Esophagus muscularis mucosa (tissue), 4 donors: Measurements from ENCODE around the gene COX11. TPM values are rescaled to one million over a fixed set of nuclear protein-coding genes. Genes with fewer than 3 reads are reported as not detected.

Source experiments
- DNase-seq: peaks from one replicate; pipeline ENCODE4 v3.0.0-alpha.2; 2017; ENCODE audit errors: extremely low spot score
- H3K27ac ChIP-seq, 4 donors: fragments of 200-600 bp; sonication (generic); replicated peaks in 1 of 4; 1 replicate in 3 of 4; 2 replicates in 1 of 4; pipeline ENCODE4 v1.5.1; 2016 to 2019; ENCODE audit warnings: mild to moderate bottlenecking in 1 of 4
- H3K27me3 ChIP-seq, 4 donors: fragments of 200-600 bp; sonication (generic); one replicate each; pipeline versions ENCODE4 v1.5.1 to v1.6.0; 2016 to 2019
- H3K36me3 ChIP-seq, 4 donors: fragments of 200-600 bp; sonication (generic); one replicate each; pipeline ENCODE4 v1.5.1; 2016 to 2019
- H3K4me1 ChIP-seq, 4 donors: fragments of 200-600 bp; sonication (generic); one replicate each; pipeline ENCODE4 v1.5.1; 2016 to 2019
- H3K4me3 ChIP-seq, 4 donors: fragments of 200-600 bp; sonication (generic); 1 replicate in 2 of 4; 2 replicates in 2 of 4; pipeline ENCODE4 v1.5.1; 2016 to 2019; ENCODE audit warnings: mild to moderate bottlenecking in 4 of 4, moderate library complexity in 1 of 4
- H3K9me3 ChIP-seq, 4 donors: fragments of 200-600 bp; sonication (generic); 1 replicate in 3 of 4; 2 replicates in 1 of 4; pipeline ENCODE4 v1.5.1; 2016 to 2019
- EP300 ChIP-seq: sonication (generic); formaldehyde crosslinking; IDR thresholded peaks from one replicate; pipeline ENCODE4 v1.6.1; 2017; ENCODE audit warnings: antibody characterized with exemption
- POLR2A ChIP-seq: fragments of 450-650 bp; IDR thresholded peaks from one replicate; pipeline ENCODE4 v1.6.1; 2017; ENCODE audit warnings: antibody characterized with exemption, moderate library complexity, mild to moderate bottlenecking, low read depth
- POLR2AphosphoS5 ChIP-seq, 2 donors: sonication (generic); formaldehyde crosslinking; IDR thresholded peaks; one replicate each; pipeline ENCODE4 v1.6.1; 2017; ENCODE audit warnings: antibody characterized with exemption in 2 of 2
- WGBS: methylation state at CpG from one replicate; pipeline ENCODE4 v1.1.5; 2018; 5-methylcytosine and 5-hydroxymethylcytosine counted together
- intact Hi-C: fragments of 100-400 bp; cut with DNase I; formaldehyde crosslinking; loops from one replicate; pipeline ENCODE4 v1.15.1; 2023
- total RNA-seq, 4 donors: library from RNA; depleted of rRNA; stranded (reverse); fragments of >200 nt; gene quantifications; one replicate each; pipeline versions ENCODE4 v1.1.0 to v1.2.1, GENCODE V29; 2016
- TF ChIP-seq, protein P1 (sequence below), 3 experiments: fragments of 200-600 bp in 2 of 3; fragments of 450-650 bp in 1 of 3; sonication (generic) in 2 of 3; IDR thresholded peaks; one replicate each; pipeline ENCODE4 v1.5.1; 2017 to 2019; ENCODE audit warnings: antibody characterized with exemption in 3 of 3, mild to moderate bottlenecking in 2 of 3, moderate library complexity in 1 of 3

COX11 gene
- total RNA-seq, 4 donors from 2014 or later, result 63.0 to 96.4 (median 79.8) TPM

DNA sequence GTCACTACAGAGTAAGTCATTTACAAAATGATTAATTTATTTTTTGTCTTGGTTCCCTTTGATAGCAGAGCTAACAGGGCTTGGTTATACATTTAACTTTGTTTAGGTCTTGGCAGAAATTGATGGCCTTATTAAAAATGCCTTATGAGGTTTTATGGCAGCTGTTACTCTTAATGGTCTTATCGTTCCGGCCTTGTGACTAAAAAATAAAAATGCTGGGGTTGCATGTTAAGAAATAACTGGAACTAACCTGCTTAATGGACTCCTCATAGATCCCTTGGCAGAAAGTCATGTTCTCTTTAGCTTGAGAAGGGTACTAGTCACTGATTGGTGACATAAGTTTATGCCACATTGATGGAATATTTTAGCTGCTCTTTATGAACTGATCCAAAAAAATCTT is 18.3 kb downstream of the COX11 start:
- Histone ChIP-seq H3K9me3 (no peaks in the 10 kb centered on the region), H3K27me3 (no peaks in the 10 kb centered on the region), H3K4me1 (no peaks in the 10 kb centered on the region), H3K4me3 (no peak overlapping the region), H3K27ac (no peak overlapping the region), H3K36me3 (peaks cover 0 to 51% (median 21%) of the 10 kb centered on the region in 4 donors)
- intact Hi-C loops, result no loop called here
- no peak for DNase-seq
- no peak for TF ChIP-seq EP300
- TF ChIP-seq POLR2A, result no peak
- TF ChIP-seq, protein P1, sequence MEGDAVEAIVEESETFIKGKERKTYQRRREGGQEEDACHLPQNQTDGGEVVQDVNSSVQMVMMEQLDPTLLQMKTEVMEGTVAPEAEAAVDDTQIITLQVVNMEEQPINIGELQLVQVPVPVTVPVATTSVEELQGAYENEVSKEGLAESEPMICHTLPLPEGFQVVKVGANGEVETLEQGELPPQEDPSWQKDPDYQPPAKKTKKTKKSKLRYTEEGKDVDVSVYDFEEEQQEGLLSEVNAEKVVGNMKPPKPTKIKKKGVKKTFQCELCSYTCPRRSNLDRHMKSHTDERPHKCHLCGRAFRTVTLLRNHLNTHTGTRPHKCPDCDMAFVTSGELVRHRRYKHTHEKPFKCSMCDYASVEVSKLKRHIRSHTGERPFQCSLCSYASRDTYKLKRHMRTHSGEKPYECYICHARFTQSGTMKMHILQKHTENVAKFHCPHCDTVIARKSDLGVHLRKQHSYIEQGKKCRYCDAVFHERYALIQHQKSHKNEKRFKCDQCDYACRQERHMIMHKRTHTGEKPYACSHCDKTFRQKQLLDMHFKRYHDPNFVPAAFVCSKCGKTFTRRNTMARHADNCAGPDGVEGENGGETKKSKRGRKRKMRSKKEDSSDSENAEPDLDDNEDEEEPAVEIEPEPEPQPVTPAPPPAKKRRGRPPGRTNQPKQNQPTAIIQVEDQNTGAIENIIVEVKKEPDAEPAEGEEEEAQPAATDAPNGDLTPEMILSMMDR (IDR thresholded peaks at IDR 0.05), result no peak
- no peak for TF ChIP-seq POLR2AphosphoS5 (IDR thresholded peaks at IDR 0.05)
- 85% methylated on average over 2 of the region's 2 CpGs for WGBS

DNA sequence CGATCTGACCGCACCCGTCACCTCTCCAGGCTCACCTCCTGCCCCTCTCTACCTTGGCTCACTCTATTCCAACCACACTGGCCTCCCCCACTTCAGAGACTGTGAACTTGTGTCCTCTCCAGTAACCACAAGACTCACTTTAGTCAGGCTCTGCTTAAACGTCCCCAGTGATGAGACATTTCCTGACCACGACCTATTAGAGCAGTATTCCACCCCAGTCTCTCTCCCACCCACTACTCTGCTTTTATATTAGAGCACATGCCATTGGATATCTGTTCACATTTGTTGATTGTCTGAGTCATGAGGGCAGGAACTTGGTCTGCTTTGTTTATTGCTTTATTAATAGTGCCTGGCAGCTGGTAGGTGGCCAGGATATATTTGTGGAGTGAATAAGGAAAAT is 20.1 kb downstream of the COX11 start:
- DNase-seq, result no peak
- no peak overlapping the region for H3K4me3 ChIP-seq
- H3K4me1 ChIP-seq, result no peaks in the 10 kb centered on the region
- no peaks in the 10 kb centered on the region for H3K9me3 ChIP-seq
- no peak overlapping the region for H3K27ac ChIP-seq
- intact Hi-C loops, result no loop called here
- WGBS, result 68% methylated on average over 5 of the region's 5 CpGs
- TF ChIP-seq POLR2AphosphoS5 (IDR thresholded peaks at IDR 0.05) (no peak), EP300 (no peak), POLR2A (no peak)
- TF ChIP-seq, protein P1 (IDR thresholded peaks at IDR 0.05), result no peak
- peaks cover 0 to 34% (median 10%) of the 10 kb centered on the region in 4 donors for H3K36me3 ChIP-seq
- H3K27me3 ChIP-seq, result no peaks in the 10 kb centered on the region

DNA sequence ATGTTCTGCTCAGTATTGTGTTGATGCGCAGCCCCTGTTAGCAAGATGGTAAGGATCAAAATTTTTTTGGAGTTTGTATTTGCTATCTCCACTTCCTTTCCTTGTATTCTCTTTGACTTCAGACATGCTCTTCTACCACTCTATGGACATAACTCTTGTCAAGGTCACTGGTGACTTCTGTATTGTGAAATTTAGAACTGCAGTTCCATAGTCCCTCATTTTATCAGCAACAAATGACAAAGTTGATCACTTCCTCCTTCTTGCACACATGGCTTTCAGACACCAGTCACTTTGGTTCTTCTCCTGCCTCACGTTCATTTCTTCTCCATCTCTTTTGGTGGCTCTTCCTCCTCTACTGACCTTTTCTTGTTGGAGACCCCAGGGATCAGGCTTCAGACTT is 21.1 kb downstream of the COX11 start:
- no peak overlapping the region for H3K4me3 ChIP-seq
- H3K4me1 ChIP-seq, result no peaks in the 10 kb centered on the region
- TF ChIP-seq POLR2A (no peak), POLR2AphosphoS5 (IDR thresholded peaks at IDR 0.05) (no peak), EP300 (no peak)
- TF ChIP-seq, protein P1 (IDR thresholded peaks at IDR 0.05), result no peak
- intact Hi-C loops, result no loop called here
- H3K27me3 ChIP-seq, result no peaks in the 10 kb centered on the region
- H3K27ac ChIP-seq, result no peak overlapping the region
- peaks cover 0 to 25% (median 4%) of the 10 kb centered on the region in 4 donors for H3K36me3 ChIP-seq
- H3K9me3 ChIP-seq, result no peaks in the 10 kb centered on the region
- WGBS, result 92% methylated on average over 2 of the region's 2 CpGs
- DNase-seq, result no peak

DNA sequence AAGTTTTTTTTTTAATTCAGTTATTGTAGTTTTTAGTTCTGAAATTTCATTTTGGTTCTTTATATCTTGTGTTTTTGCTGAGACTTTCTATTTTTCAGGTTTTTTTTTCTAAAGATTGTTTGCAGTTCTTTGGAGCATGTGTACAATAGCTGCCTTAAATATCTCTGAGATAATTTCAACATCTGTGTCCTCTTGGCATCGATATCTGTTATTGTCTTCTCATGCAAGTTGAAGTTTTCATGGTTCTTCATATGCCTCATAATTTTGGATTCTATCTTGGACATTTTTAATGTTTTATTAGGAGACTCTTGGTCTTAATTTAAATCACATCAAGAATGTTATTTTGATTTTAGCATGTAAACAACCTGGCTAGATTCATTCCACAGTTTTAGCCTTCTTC is 22.8 kb downstream of the COX11 start:
- no peak for TF ChIP-seq POLR2A
- no peak for TF ChIP-seq POLR2AphosphoS5 (IDR thresholded peaks at IDR 0.05)
- TF ChIP-seq, protein P1 (IDR thresholded peaks at IDR 0.05), result no peak
- no peak for TF ChIP-seq EP300
- 92% methylated on average over 1 of the region's 1 CpG for WGBS
- Histone ChIP-seq H3K27ac (no peak overlapping the region), H3K4me3 (no peak overlapping the region), H3K9me3 (no peaks in the 10 kb centered on the region), H3K4me1 (no peaks in the 10 kb centered on the region), H3K36me3 (peaks cover 0 to 18% (median under 1%) of the 10 kb centered on the region in 4 donors), H3K27me3 (no peaks in the 10 kb centered on the region)
- intact Hi-C loops, result no loop called here
- no peak for DNase-seq

DNA sequence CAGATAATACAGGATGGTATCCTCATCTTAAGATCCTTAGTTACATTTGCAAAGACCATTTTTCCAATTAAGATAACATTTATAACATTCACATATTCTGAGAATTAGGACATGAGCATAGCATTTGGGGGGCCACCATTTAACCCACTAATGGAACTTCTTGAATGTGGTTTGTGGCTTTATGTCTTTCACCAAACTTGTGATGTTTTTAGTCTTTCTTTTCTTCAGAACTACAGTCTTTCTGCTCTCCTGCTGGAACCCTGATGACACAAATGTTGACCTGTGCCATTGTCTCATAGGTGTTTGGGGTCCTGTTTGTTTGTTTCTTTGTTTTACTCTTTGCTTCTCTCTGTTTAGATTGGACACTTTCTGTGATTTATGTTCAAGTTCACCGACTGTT is 23.2 kb downstream of the COX11 start:
- DNase-seq, result no peak
- Histone ChIP-seq H3K27ac (no peak overlapping the region), H3K4me1 (no peaks in the 10 kb centered on the region), H3K4me3 (no peak overlapping the region), H3K36me3 (peaks cover 0 to 16% (median 0%) of the 10 kb centered on the region in 4 donors), H3K27me3 (no peaks in the 10 kb centered on the region), H3K9me3 (no peaks in the 10 kb centered on the region)
- TF ChIP-seq POLR2A (no peak), EP300 (no peak), POLR2AphosphoS5 (IDR thresholded peaks at IDR 0.05) (no peak)
- TF ChIP-seq, protein P1 (IDR thresholded peaks at IDR 0.05), result no peak
- WGBS, result 57% methylated on average over 1 of the region's 1 CpG
- intact Hi-C loops, result no loop called here
